Measurements from ENCODE around the gene CFAP77.

CFAP77 gene

DNA sequence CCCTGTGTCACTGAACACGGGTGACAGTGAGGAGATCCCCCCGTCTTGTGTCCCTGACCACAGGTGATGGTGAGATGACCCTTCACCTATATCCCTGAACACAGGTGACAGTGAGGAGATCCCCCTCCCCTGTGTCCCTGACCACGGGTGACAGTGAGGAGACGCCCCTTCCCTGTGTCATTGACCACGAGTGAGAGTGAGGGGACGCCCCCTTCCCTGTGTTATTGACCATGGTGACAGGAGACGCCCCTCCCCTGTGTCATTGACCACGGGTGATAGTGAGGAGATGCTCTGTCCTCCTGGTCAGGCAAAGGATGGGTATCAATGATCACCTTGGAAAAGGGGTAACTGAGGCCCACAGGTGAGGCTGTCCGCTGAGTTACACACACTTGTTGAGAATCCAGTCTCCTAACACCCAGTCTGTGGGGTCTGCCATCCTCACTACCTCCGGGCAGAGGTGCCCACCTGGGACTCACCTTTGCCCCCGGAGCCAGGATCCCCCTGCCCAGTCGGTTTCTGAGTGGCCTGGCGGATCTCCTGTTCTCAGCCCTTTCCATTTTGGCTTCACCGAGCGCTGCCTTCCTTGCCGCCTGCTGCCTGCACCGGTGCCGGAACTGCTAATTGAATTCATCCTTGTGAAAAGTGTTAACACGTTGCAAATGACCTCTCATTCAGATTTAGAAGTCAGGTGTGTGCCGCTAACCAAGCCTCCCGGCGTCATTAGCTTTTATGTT lies 104.2 kb downstream of the CFAP77 start:
- no CpG with 5 or more reads among the region's 22 CpGs for WGBS (ENCODE audit: extremely low coverage, insufficient coverage, insufficient read length)
- H3K79me1 ChIP-seq (ENCODE audit: low read length): no peaks in the 10 kb centered on the region
- H4K8ac ChIP-seq (ENCODE audit: low read depth, low read length): no peak overlapping the region
- no peak overlapping the region for H4K12ac ChIP-seq (ENCODE audit: low read depth, low read length)
- no peak overlapping the region for H3K4ac ChIP-seq (ENCODE audit: low read depth, low read length)
- H2BK120ac ChIP-seq (ENCODE audit: insufficient read depth, low read length, poor library complexity): no peak overlapping the region
- H3K9me3 ChIP-seq (ENCODE audit: insufficient read depth, low read depth, low read length): no peaks in the 10 kb centered on the region
- H3K9ac ChIP-seq (ENCODE audit: low read length): no peak overlapping the region
- no peak overlapping the region for H3K18ac ChIP-seq (ENCODE audit: low read length)
- H2BK12ac ChIP-seq (ENCODE audit: low read length): no peak overlapping the region
- H3K4me2 ChIP-seq (ENCODE audit: low read length): no peak overlapping the region
- H2AK5ac ChIP-seq (ENCODE audit: low read length): no peak overlapping the region
- H2AFZ ChIP-seq (ENCODE audit: insufficient read depth, low read length, poor library complexity): no peak overlapping the region
- H4K91ac ChIP-seq (ENCODE audit: low read depth, low read length): no peak overlapping the region
- no peaks in the 10 kb centered on the region for H3K79me2 ChIP-seq (ENCODE audit: control insufficient read depth, insufficient read depth, low read length, poor library complexity)
- no peak for DNase-seq
- no peak overlapping the region for H2BK5ac ChIP-seq (ENCODE audit: low read depth, low read length, poor library complexity)
- H3K14ac ChIP-seq (ENCODE audit: low read length): no peak overlapping the region
- no peaks in the 10 kb centered on the region for H3K36me3 ChIP-seq (ENCODE audit: control insufficient read depth in 1 of 2, insufficient read depth in 2 of 2, low read length in 2 of 2)
- no peak overlapping the region for H3K23ac ChIP-seq (ENCODE audit: low read length)
- no peak overlapping the region for H3K4me3 ChIP-seq (ENCODE audit: low read depth, low read length)
- no peaks in the 10 kb centered on the region for H3K27me3 ChIP-seq (ENCODE audit: insufficient read depth, low read length)
- no peak overlapping the region for H3K27ac ChIP-seq (ENCODE audit: low read depth, low read length)
- H3K4me1 ChIP-seq (ENCODE audit: control insufficient read depth in 1 of 2, insufficient read depth in 2 of 2, low read length in 2 of 2): no peaks in the 10 kb centered on the region

DNA sequence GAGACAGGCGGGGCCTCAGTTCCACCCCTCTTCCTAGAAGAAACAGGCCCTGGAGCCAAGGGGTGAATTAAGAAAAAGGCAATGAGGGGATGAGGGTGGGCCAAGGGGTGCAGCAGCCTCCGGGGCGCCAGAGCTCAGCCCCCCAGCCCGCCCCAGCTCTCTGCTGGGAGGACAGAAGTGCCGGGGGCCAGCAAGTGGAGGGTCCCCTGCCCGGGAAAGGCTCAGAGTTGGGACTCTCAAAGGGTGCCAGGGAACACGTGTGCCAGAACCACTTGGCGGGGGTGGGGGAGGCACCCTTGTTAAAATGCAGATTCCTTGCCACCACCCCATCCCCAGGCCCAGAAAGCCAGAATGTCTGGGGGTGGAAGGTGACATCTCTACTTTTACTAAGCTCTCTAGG lies 104.8 kb downstream of the CFAP77 start:
- Histone ChIP-seq H3K4ac (ENCODE audit: low read depth, low read length) (no peak overlapping the region), H3K9me3 (ENCODE audit: insufficient read depth, low read depth, low read length) (no peaks in the 10 kb centered on the region), H3K4me1 (ENCODE audit: control insufficient read depth in 1 of 2, insufficient read depth in 2 of 2, low read length in 2 of 2) (no peaks in the 10 kb centered on the region), H4K12ac (ENCODE audit: low read depth, low read length) (no peak overlapping the region), H4K8ac (ENCODE audit: low read depth, low read length) (no peak overlapping the region), H2BK120ac (ENCODE audit: insufficient read depth, low read length, poor library complexity) (no peak overlapping the region), H3K4me2 (ENCODE audit: low read length) (no peak overlapping the region), H3K14ac (ENCODE audit: low read length) (no peak overlapping the region), H2BK12ac (ENCODE audit: low read length) (no peak overlapping the region), H3K18ac (ENCODE audit: low read length) (no peak overlapping the region), H3K4me3 (ENCODE audit: low read depth, low read length) (no peak overlapping the region), H3K79me2 (ENCODE audit: control insufficient read depth, insufficient read depth, low read length, poor library complexity) (no peaks in the 10 kb centered on the region), H3K79me1 (ENCODE audit: low read length) (no peaks in the 10 kb centered on the region), H2AK5ac (ENCODE audit: low read length) (no peak overlapping the region), H3K27me3 (ENCODE audit: insufficient read depth, low read length) (no peaks in the 10 kb centered on the region), H3K36me3 (ENCODE audit: control insufficient read depth in 1 of 2, insufficient read depth in 2 of 2, low read length in 2 of 2) (no peaks in the 10 kb centered on the region), H3K9ac (ENCODE audit: low read length) (no peak overlapping the region), H3K27ac (ENCODE audit: low read depth, low read length) (no peak overlapping the region), H2AFZ (ENCODE audit: insufficient read depth, low read length, poor library complexity) (no peak overlapping the region), H3K23ac (ENCODE audit: low read length) (no peak overlapping the region), H4K91ac (ENCODE audit: low read depth, low read length) (no peak overlapping the region), H2BK5ac (ENCODE audit: low read depth, low read length, poor library complexity) (no peak overlapping the region)
- DNase-seq: no peak
- WGBS (ENCODE audit: extremely low coverage, insufficient coverage, insufficient read length): no CpG with 5 or more reads among the region's 8 CpGs

DNA sequence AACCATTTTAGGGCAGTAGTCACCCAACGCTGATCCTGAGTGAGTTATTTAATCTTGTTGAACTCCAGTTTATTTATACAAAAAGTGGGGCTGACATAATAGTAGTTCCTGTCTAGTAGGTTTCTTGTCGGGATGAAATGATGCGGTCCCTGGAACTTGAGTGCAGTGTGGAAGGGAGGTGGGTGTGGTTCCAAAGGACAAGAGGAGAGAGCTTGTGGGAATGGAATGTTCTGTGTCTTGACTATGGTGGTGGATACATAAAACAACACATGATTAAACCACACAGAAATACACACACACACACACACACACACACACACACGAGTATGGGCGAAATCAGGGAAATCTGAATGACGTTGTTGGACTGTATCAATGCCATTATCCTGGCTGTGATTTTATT lies 106.3 kb downstream of the CFAP77 start:
- DNase-seq: no peak
- Histone ChIP-seq H3K18ac (ENCODE audit: low read length) (no peak overlapping the region), H3K4me2 (ENCODE audit: low read length) (no peak overlapping the region), H3K23ac (ENCODE audit: low read length) (no peak overlapping the region), H3K9me3 (ENCODE audit: insufficient read depth, low read depth, low read length) (no peaks in the 10 kb centered on the region), H2BK120ac (ENCODE audit: insufficient read depth, low read length, poor library complexity) (no peak overlapping the region), H2BK5ac (ENCODE audit: low read depth, low read length, poor library complexity) (no peak overlapping the region), H4K91ac (ENCODE audit: low read depth, low read length) (no peak overlapping the region), H2AFZ (ENCODE audit: insufficient read depth, low read length, poor library complexity) (no peak overlapping the region), H2BK12ac (ENCODE audit: low read length) (no peak overlapping the region), H2AK5ac (ENCODE audit: low read length) (no peak overlapping the region), H3K4ac (ENCODE audit: low read depth, low read length) (no peak overlapping the region), H4K8ac (ENCODE audit: low read depth, low read length) (no peak overlapping the region), H3K36me3 (ENCODE audit: control insufficient read depth in 1 of 2, insufficient read depth in 2 of 2, low read length in 2 of 2) (no peaks in the 10 kb centered on the region), H3K4me3 (ENCODE audit: low read depth, low read length) (no peak overlapping the region), H3K4me1 (ENCODE audit: control insufficient read depth in 1 of 2, insufficient read depth in 2 of 2, low read length in 2 of 2) (no peaks in the 10 kb centered on the region), H3K27ac (ENCODE audit: low read depth, low read length) (no peak overlapping the region), H3K79me1 (ENCODE audit: low read length) (no peaks in the 10 kb centered on the region), H3K79me2 (ENCODE audit: control insufficient read depth, insufficient read depth, low read length, poor library complexity) (no peaks in the 10 kb centered on the region), H3K9ac (ENCODE audit: low read length) (no peak overlapping the region), H3K27me3 (ENCODE audit: insufficient read depth, low read length) (no peaks in the 10 kb centered on the region), H4K12ac (ENCODE audit: low read depth, low read length) (no peak overlapping the region), H3K14ac (ENCODE audit: low read length) (no peak overlapping the region)
- WGBS (ENCODE audit: extremely low coverage, insufficient coverage, insufficient read length): no CpG with 5 or more reads among the region's 6 CpGs

DNA sequence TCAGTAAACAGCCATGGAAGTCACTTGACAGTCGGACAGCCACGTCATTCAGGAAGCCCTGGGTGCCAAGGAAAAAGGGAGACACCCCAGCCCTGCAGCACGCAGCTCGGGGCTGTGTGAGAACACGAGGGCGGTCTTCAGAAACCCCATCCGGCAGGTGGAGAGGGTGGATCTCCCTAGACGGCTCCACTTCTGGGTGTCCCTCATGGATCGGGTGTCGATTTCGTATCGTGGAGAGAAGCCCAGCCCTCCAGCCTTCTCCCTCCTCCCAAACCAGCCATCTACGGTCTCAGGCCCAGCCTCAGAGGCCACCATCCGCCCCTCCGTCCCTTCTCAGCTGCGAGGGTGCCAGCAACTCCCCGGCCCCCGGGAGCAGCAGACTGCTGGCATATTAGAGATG lies 106.9 kb downstream of the CFAP77 start:
- no peaks in the 10 kb centered on the region for H3K79me1 ChIP-seq (ENCODE audit: low read length)
- no peak overlapping the region for H3K14ac ChIP-seq (ENCODE audit: low read length)
- H3K27me3 ChIP-seq (ENCODE audit: insufficient read depth, low read length): no peaks in the 10 kb centered on the region
- no peaks in the 10 kb centered on the region for H3K79me2 ChIP-seq (ENCODE audit: control insufficient read depth, insufficient read depth, low read length, poor library complexity)
- H2AFZ ChIP-seq (ENCODE audit: insufficient read depth, low read length, poor library complexity): no peak overlapping the region
- no peak overlapping the region for H4K91ac ChIP-seq (ENCODE audit: low read depth, low read length)
- no peak overlapping the region for H3K23ac ChIP-seq (ENCODE audit: low read length)
- no peaks in the 10 kb centered on the region for H3K36me3 ChIP-seq (ENCODE audit: control insufficient read depth in 1 of 2, insufficient read depth in 2 of 2, low read length in 2 of 2)
- no peak overlapping the region for H2BK12ac ChIP-seq (ENCODE audit: low read length)
- no peak overlapping the region for H3K18ac ChIP-seq (ENCODE audit: low read length)
- no peaks in the 10 kb centered on the region for H3K4me1 ChIP-seq (ENCODE audit: control insufficient read depth in 1 of 2, insufficient read depth in 2 of 2, low read length in 2 of 2)
- no peak for DNase-seq
- no peak overlapping the region for H2BK5ac ChIP-seq (ENCODE audit: low read depth, low read length, poor library complexity)
- H3K4me3 ChIP-seq (ENCODE audit: low read depth, low read length): no peak overlapping the region
- H4K8ac ChIP-seq (ENCODE audit: low read depth, low read length): no peak overlapping the region
- H3K4me2 ChIP-seq (ENCODE audit: low read length): no peak overlapping the region
- no peaks in the 10 kb centered on the region for H3K9me3 ChIP-seq (ENCODE audit: insufficient read depth, low read depth, low read length)
- no peak overlapping the region for H3K27ac ChIP-seq (ENCODE audit: low read depth, low read length)
- no peak overlapping the region for H3K9ac ChIP-seq (ENCODE audit: low read length)
- H2BK120ac ChIP-seq (ENCODE audit: insufficient read depth, low read length, poor library complexity): no peak overlapping the region
- no CpG with 5 or more reads among the region's 18 CpGs for WGBS (ENCODE audit: extremely low coverage, insufficient coverage, insufficient read length)
- H3K4ac ChIP-seq (ENCODE audit: low read depth, low read length): no peak overlapping the region
- no peak overlapping the region for H2AK5ac ChIP-seq (ENCODE audit: low read length)
- no peak overlapping the region for H4K12ac ChIP-seq (ENCODE audit: low read depth, low read length)
